Panc1 (cell line): Measurements from ENCODE around the gene SYT1. TPM values are rescaled to one million over a fixed set of nuclear protein-coding genes. Genes with fewer than 3 reads are reported as not detected.
A peak's percentile ranks its signal among the peaks of the same experiment; 100 is the strongest.

Source experiments
- ATAC-seq: fragments of 200-7000 bp; cut with Tn5 transposase; 2 replicates; pipeline ENCODE4 v1.9.1; 2020; ENCODE audit warnings: mild to moderate bottlenecking, moderate library complexity
- BruUV-seq: library from RNA; stranded (reverse); fragments of 400-500 nt; replicated peaks from 2 replicates; lab custom pipeline; 2021; lab: Mats Ljungman, UMichigan
- CTCF ChIA-PET: fragments of 300-600 bp; sonication (Branson Sonifier 250); formaldehyde crosslinking; loops from one replicate; lab custom pipeline; 2022; ENCODE audit warnings: antibody characterized with exemption; lab: Charles Lee
- POLR2A ChIA-PET: fragments of 300-600 bp; sonication (Branson Sonifier 250); formaldehyde crosslinking; loops from one replicate; lab custom pipeline; 2022; ENCODE audit warnings: antibody characterized with exemption; lab: Charles Lee
- DNase-seq: peaks from one replicate; pipeline ENCODE4 v3.0.0-alpha.2; 2010; ENCODE audit warnings: low read depth, low spot score
- H3K27ac ChIP-seq: 2 replicates; pipeline ENCODE4 v1.5.1; 2011; ENCODE audit warnings: mild to moderate bottlenecking, low read length, inconsistent platforms
- H3K27me3 ChIP-seq: fragments of 200-500 bp; sonication (Bioruptor generic); 2 replicates; pipeline ENCODE4 v1.6.0; 2014; ENCODE audit warnings: low read length, inconsistent platforms; ENCODE audit not compliant: control insufficient read depth, insufficient read depth
- H3K36me3 ChIP-seq: fragments of 200-500 bp; sonication (Bioruptor generic); 2 replicates; pipeline ENCODE4 v1.5.1; 2014; ENCODE audit warnings: inconsistent platforms, mild to moderate bottlenecking, low read length, moderate library complexity; ENCODE audit not compliant: control insufficient read depth, insufficient read depth
- H3K4me1 ChIP-seq: 2 replicates; pipeline ENCODE4 v1.5.1; 2011; ENCODE audit warnings: inconsistent platforms, mild to moderate bottlenecking, low read length, moderate library complexity; ENCODE audit not compliant: control insufficient read depth, insufficient read depth
- H3K4me3 ChIP-seq, 2 experiments: 2 replicates each; pipeline ENCODE4 v1.5.1; 2011 to 2012; ENCODE audit warnings: low read depth in 2 of 2, low read length in 2 of 2, mild to moderate bottlenecking in 2 of 2, inconsistent platforms in 1 of 2, moderate library complexity in 1 of 2
- H3K9me3 ChIP-seq: fragments of 200-500 bp; sonication (Bioruptor generic); 2 replicates; pipeline ENCODE4 v1.5.1; 2014; ENCODE audit warnings: low read depth, mild to moderate bottlenecking, inconsistent platforms, low read length, moderate library complexity; ENCODE audit not compliant: control insufficient read depth, insufficient read depth
- POLR2AphosphoS5 ChIP-seq: IDR thresholded peaks from 2 replicates; pipeline ENCODE4 v1.6.1; 2012; ENCODE audit warnings: mild to moderate bottlenecking, low read depth, low read length, moderate library complexity
- SIN3A ChIP-seq: IDR thresholded peaks from 2 replicates; pipeline ENCODE4 v1.6.1; 2012; ENCODE audit warnings: low read depth, mild to moderate bottlenecking, low read length, moderate library complexity, borderline replicate concordance; ENCODE audit not compliant: insufficient read depth
- TCF7L2 ChIP-seq: IDR thresholded peaks from 2 replicates; pipeline ENCODE4 v1.6.1; 2011; ENCODE audit warnings: mild to moderate bottlenecking, low read depth, low read length, inconsistent platforms
- in situ Hi-C: cut with HindIII; loops from 2 replicates; pipeline ENCODE4 v1.10.0; 2016; ENCODE audit warnings: low sequenced_read_pairs, low pct_unique_long_range_greater_than_20kb
- intact Hi-C: fragments of 100-400 bp; cut with micrococcal nuclease; formaldehyde crosslinking; loops from one replicate; pipeline ENCODE4 v1.10.0; 2022; ENCODE audit not compliant: unreplicated experiment
- total RNA-seq: library from RNA; stranded (reverse); gene quantifications from one replicate; pipeline ENCODE4 v1.2.1, GENCODE V29; 2021; ENCODE audit not compliant: unreplicated experiment
- TF ChIP-seq, protein P1 (sequence below): fragments of 450-650 bp; IDR thresholded peaks from 2 replicates; pipeline ENCODE4 v1.5.1; 2017; ENCODE audit warnings: mild to moderate bottlenecking
- TF ChIP-seq, protein P2 (sequence below), 2 experiments: IDR thresholded peaks; 2 replicates each; pipeline ENCODE4 v1.6.1; 2011 to 2012; ENCODE audit warnings: low read depth in 2 of 2, control low read depth in 1 of 2, low read length in 1 of 2, mild to moderate bottlenecking in 1 of 2, moderate library complexity in 1 of 2; ENCODE audit not compliant: insufficient read depth in 1 of 2

The SYT1 gene
- total RNA-seq, 1 experiment from 2014 or later = 3.0 TPM

DNA sequence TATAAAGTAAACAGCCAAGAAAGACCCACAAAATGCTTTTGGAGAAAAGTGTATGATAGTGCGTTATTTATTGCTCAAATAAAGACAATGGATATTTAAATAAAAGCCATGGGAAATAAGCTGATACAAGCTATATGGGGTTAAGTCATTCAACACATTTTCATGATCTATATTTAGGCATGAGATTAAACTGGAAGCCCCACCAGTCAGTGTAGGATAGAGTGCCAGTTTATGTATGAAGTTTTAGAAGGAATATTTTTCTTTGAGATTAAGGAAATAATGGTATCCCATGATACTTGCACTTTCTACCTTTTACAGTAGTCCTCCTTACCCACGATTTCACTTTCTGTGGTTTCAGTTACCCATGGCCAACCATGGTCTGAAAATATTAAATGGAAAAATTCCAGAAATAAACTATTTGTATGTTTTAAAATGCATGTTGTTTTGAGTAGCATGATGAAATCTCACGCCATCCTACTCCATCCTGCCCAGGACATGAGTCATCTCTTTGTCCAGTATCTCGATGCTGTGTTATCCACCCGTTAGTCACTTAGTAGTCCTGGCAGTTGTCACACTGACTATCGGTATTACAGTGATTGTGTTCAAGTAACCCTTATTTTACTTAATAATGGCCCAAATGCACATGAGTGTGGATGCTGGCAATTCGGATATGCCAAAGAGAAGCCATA lies 22.3 kb downstream of the SYT1 start:
- intact Hi-C loops (no loop called here), in situ Hi-C loops (no loop called here)
- Histone ChIP-seq H3K9me3 (no peaks in the 10 kb centered on the region), H3K27me3 (no peaks in the 10 kb centered on the region), H3K36me3 (no peaks in the 10 kb centered on the region), H3K27ac (peak overlapping the region; percentile 61), H3K4me3 (peak overlapping the region in 1 of 2 experiments; percentile 32; a peak in 2 of 4 replicates), H3K4me1 (peaks cover 7% of the 10 kb centered on the region; the same call in 1 of the 2 replicates)
- ChIA-PET CTCF (no interaction called here), POLR2A (no interaction called here)
- no TSS peak for BruUV-seq
- no peak for TF ChIP-seq SIN3A
- TF ChIP-seq, protein P1, sequence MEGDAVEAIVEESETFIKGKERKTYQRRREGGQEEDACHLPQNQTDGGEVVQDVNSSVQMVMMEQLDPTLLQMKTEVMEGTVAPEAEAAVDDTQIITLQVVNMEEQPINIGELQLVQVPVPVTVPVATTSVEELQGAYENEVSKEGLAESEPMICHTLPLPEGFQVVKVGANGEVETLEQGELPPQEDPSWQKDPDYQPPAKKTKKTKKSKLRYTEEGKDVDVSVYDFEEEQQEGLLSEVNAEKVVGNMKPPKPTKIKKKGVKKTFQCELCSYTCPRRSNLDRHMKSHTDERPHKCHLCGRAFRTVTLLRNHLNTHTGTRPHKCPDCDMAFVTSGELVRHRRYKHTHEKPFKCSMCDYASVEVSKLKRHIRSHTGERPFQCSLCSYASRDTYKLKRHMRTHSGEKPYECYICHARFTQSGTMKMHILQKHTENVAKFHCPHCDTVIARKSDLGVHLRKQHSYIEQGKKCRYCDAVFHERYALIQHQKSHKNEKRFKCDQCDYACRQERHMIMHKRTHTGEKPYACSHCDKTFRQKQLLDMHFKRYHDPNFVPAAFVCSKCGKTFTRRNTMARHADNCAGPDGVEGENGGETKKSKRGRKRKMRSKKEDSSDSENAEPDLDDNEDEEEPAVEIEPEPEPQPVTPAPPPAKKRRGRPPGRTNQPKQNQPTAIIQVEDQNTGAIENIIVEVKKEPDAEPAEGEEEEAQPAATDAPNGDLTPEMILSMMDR = no peak
- TF ChIP-seq, protein P2, sequence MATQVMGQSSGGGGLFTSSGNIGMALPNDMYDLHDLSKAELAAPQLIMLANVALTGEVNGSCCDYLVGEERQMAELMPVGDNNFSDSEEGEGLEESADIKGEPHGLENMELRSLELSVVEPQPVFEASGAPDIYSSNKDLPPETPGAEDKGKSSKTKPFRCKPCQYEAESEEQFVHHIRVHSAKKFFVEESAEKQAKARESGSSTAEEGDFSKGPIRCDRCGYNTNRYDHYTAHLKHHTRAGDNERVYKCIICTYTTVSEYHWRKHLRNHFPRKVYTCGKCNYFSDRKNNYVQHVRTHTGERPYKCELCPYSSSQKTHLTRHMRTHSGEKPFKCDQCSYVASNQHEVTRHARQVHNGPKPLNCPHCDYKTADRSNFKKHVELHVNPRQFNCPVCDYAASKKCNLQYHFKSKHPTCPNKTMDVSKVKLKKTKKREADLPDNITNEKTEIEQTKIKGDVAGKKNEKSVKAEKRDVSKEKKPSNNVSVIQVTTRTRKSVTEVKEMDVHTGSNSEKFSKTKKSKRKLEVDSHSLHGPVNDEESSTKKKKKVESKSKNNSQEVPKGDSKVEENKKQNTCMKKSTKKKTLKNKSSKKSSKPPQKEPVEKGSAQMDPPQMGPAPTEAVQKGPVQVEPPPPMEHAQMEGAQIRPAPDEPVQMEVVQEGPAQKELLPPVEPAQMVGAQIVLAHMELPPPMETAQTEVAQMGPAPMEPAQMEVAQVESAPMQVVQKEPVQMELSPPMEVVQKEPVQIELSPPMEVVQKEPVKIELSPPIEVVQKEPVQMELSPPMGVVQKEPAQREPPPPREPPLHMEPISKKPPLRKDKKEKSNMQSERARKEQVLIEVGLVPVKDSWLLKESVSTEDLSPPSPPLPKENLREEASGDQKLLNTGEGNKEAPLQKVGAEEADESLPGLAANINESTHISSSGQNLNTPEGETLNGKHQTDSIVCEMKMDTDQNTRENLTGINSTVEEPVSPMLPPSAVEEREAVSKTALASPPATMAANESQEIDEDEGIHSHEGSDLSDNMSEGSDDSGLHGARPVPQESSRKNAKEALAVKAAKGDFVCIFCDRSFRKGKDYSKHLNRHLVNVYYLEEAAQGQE (IDR thresholded peaks at IDR 0.05; ENCODE audit: insufficient read depth in 1 of 2, low read depth in 2 of 2, low read length in 1 of 2) = no peak
- no peak for TF ChIP-seq POLR2AphosphoS5
- TF ChIP-seq TCF7L2 = no peak
- peak; percentile 79 for DNase-seq
- peak; percentile 93 for ATAC-seq

DNA sequence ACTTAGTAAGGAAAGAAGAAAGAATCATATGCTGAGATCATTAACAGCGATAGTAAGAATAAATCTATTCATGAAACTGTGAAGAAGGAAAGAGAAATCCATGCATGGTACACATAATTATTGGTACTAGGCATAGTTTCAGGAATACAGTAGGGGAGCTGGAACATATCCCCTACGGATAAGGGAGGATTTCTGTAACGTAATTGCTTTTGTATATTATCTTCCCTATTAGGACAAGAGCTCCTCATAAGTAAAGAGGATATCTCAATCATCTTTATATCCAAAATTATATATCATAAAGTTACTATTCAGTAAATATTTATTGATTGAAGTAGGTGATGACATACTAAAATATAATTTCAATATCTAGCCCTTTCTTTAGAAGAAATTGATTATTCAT lies 22.9 kb downstream of the SYT1 start:
- Histone ChIP-seq H3K9me3 (no peaks in the 10 kb centered on the region), H3K4me1 (peaks cover 7% of the 10 kb centered on the region; the same call in 1 of the 2 replicates), H3K27ac (no peak overlapping the region; the same call in 1 of the 2 replicates), H3K4me3 (peak overlapping the region in 1 of 2 experiments; percentile 32; a peak in 2 of 4 replicates), H3K36me3 (no peaks in the 10 kb centered on the region), H3K27me3 (no peaks in the 10 kb centered on the region)
- no peak for DNase-seq
- BruUV-seq = no TSS peak
- intact Hi-C loops (no loop called here), in situ Hi-C loops (no loop called here)
- TF ChIP-seq, protein P1 = no peak
- TF ChIP-seq POLR2AphosphoS5 (no peak), SIN3A (no peak), TCF7L2 (no peak)
- TF ChIP-seq, protein P2 (IDR thresholded peaks at IDR 0.05; ENCODE audit: insufficient read depth in 1 of 2, low read depth in 2 of 2, low read length in 1 of 2) = no peak
- no peak for ATAC-seq
- CTCF ChIA-PET = no interaction called here
- POLR2A ChIA-PET = no interaction called here
